NCI-H1105 treated with DMSO at 0.1 percent for 48 hours (cell line): ENCODE results near the gene IL16.
"Not testable (repeated sequence)": the region's sequence is repeated elsewhere in the genome, so short reads cannot be mapped to it uniquely, and the experiment has no call there.

Experiments
- DNase-seq: peaks from one replicate; lab custom pipeline; 2025; lab: John Stamatoyannopoulos, UW

IL16 gene

DNA sequence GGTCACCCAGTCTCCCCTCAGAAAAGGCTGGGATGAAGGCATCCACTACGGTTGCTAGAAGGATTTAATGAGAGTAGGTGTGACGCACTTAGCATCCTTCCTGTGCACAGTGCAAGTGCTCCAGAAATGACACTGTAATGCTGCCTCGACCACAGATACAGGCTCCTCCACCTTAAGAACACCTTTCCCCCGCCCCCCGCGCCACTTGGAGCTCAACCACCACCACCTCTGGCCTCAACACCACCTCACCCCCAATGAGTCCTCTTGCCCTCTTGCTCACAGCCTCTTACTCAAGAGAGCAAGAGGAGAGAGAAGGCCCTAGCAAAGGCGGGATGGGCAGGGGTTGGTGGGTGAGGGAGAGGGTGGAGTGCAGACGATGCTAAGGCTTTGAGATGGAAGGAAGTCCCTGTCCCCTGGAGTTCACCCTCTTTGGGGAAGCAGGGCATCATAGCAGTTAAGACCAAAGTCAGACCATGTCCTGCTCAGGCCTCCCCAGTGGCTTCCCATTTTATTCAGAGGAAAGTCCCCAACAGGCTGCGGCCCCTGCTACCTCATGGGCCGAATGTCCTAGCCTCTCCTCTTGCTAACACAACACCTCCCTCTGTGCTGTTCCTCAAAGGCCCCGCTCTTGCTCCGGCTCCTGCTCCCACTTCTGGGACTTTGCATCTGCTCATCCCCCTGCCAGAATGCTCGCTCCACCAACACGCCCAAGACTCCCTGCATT, 118.9 kb downstream of the IL16 start:
- no peak for DNase-seq

DNA sequence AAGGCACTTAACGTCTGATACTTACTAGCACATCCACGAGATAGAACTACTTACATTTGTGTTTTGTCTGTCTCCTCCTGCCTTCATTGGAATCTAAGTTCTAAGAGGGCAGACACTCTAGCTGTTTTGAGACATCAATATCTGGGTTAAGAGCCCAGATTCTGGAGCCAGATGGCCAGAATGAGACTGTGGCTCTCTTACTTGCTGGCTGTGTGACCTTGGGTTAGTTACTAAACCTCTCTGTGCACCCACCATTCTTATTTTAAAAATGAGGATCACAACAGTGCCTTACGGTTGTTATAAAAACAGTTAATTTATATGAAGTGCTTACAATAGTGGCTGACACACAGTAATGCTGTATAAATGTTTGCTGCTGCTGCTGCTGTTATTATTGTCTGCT, 119.6 kb downstream of the IL16 start:
- no peak for DNase-seq

DNA sequence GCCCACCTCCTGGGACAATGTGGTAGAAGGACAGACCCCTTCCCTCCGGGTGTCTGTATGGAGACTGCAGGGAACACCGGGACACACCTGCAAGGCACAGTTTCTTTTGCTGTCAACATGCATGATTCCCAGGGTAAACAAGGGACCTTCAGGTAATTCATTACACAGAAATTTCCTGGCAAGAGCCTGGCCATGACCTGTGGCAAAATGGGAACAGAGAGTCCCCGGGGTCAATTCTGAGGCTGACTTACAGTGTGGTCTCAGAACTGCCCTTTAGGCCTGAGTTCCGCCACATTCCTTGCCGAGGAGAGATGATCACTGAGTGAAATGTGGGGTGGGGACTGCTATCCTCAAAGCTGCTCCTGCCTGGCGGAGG, 121.0 kb downstream of the IL16 start:
- no peak for DNase-seq

DNA sequence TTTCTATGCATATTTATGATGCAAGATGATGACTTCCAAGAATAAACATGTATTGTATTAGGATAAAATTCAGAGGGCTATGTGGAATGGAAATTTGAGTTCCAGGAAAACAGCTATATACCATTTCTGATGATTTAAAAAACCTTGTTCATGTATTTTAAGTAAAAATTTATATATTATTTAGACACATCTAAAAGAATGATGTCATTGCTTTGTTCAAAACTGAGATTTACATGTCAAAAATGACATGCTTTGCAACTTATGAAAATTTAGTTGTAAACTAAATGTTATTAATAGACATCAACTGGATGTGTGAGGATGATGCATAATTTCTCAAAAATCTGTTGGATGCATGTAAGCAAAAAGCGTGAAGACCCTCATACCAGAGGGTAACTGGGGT, 125.0 kb downstream of the IL16 start:
- no peak for DNase-seq

DNA sequence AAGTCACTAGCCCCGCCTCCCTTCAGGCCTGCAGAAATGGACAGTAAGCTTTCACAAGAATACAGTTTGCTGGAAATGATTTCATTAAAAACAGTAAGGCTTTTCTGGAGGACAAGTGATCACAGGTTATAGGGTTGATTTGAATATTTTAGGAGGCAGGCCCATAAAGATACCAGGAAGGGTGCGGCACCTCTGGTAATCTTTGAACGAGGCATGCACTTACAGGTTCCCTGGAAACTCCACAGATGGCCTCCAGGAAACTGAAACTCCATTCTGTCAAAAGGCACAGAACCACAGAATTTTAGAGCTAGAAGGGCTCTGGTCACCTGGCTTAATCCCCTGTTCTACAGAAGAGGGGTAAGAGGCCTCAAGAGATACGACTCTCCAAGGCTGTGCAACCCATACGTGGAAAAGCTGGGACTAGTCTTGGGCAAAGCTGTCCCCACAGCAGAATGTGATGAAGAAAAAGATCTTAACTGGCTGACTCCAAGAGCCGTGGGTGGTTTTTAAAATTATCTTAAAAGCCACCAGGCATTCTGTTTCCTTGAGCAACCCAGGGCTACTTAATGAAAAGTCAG, 126.1 kb downstream of the IL16 start:
- no peak for DNase-seq

DNA sequence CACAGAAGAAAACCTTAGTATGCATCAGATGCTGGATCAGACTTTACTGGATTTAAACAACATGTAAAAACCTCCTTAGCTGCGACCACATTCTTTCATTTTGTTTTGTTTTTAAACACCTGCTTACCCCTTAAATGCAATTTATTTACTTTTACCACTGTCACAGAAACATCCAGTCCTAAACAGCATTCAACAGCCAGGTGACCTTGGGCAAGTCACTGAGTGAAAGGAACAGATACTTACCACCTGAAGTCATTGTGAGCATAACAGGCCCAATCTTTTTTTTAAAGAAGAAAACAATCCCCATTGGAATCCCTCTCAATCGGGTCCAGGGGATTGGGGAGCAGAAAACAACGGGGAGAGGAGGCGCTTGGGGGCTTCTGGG, 126.9 kb downstream of the IL16 start:
- no peak for DNase-seq

DNA sequence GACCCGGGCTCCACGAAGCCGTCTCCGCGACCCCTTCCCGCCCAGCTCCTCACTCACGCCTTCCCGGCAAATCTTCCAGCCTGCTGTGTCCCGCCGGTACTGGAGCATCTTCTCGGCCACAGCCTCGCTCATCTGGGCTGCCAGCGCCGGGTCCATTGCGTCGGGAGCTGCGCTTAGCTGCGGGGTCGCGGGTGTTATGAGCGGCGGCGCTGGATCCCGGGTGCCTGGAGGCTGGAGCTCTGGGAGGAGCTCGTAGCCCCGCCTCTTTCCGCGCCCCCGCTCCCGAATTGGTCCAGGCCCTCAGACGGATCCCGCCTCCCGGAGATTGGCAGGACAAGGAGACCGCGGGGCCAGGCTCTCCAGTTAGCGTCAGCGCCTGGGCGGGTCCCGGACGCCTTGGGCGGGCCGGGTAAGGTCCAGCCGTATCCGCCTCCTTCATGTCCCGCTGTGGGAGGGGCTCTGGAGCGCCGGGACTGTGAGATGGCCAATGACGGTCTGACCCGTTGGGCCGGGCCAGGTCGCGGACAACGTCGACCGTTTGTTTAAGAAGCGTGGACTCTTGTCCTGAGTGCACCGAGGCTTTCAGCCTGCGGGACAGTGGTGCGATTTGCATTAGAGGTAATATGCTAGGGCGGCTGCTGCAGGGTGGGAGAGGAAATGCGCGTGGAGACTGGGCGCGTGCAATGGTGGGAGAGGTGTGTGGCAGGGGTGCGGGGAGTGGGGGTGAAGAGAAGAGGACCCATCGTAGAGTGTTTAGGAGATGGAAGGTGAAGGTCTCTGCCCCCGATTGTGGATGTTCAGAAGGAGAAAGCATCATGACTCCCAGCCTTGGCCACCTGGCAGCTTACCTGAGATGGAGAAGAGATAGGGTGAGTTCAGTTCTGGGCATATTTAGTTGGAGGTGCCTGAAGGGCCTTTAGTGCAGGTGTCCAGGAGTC, 127.5 kb downstream of the IL16 start, which contains the start of gene STARD5:
Gene STARD5, minus strand, starts transcription at position 198 of the 938 bp plus-strand sequence. Its CDS starts 42 bp downstream, at position 156.
- DNase-seq: peak; percentile 89

DNA sequence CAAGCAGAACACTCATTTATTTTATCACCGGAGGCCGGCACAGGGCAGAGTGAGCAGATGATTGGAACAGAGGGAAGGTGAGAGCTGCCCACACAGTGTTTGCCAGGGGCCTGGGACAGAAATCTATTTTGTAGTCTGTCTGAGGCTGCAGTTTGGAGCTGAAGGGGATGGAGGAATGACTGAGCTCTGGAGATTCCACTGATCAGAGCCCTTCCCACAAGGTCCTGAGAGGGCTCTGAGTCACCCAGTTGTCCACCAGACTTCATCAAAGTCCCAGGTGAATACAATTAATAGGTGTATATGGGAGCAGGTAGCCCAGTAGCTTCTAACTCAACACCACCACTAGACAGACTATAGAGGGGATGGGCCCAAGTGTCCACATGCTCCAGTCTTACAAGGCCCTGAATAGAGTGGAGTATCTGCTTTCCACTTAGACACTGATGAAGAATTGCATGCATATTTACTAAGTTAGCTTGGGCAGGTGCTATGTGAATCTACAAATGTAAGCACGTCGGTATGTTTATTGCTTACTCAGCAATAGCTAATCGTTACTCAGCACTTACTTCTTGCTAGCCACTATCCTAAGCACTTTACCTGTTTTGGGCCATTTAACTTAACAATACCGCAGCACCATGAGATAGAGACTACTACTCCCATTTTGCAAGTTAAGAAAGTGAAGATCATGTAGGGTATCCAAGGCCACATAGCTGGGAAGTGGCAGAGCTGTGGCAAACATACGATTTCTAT, 130.0 kb downstream of the IL16 start:
- DNase-seq: no peak

DNA sequence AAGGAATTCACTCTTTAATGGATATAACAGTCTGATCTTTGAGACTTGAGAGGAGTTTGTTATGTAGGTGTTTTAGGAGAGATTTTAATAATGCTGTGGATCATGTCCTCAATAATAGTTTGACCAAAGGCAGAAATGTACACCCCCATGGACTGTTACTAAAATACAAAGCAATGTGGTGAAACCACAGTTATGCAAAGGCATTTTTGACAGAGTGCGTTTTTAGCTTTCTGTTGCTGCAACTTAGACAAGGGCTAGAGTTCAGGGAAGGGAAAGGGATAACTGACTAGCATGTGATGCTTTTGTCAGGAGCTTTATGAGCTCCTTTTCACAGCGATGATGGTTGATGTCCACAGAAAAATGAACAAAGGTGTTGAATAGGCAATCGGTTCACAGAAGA, 130.8 kb downstream of the IL16 start:
- DNase-seq: no peak

DNA sequence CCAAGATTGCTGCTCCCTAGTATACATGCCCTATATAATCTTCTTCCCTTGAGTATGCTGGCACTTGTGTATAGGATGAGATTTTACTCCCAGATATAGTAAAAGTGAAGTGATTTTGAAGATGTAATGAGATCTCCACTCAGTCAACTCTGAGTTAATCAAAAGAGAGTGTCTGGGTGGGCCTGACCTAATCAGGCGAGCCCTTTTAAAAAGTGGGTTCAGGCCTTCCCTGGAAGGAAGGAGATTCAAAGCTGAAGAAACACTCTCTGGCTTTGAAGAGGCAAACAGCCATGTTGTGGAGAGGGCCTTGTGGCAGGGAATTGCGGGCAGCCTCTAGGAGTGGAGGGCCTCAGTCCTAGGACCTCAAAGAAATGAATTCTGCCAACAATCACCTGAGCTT, 132.8 kb downstream of the IL16 start:
- no peak for DNase-seq

DNA sequence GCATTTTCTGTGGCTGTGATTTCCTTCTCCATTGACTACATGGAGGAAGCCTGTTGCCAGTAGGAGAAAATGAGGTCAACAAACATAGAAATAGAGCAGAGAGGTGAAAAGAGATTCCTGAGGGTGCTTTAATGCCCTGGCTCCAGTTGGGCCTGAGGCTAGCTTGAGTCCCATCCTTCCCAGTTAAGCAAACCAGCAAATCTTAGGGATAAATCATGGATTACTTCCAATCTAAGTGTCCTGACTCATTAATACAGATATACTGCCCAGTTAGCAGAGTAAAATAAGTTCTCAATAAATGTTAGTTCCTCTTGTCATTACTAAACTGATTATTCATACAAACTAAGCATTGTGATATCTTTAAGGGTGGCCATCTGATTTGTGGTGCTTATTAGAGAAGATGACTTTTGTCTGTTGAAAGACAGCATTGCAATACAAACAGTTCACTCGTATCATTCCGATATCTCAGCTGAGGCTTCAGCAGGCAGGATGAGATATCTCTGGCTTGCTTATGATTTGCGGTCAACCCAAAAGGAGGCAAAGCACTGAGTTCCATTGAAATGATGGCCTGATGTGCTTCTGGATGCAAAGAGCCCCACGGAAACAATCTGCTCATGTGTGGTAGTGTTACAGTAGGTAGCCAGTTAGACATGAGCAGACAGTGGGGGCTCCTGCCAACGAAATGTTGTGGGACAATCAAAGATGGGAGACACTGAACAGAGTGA, 133.8 kb downstream of the IL16 start:
- no peak for DNase-seq

DNA sequence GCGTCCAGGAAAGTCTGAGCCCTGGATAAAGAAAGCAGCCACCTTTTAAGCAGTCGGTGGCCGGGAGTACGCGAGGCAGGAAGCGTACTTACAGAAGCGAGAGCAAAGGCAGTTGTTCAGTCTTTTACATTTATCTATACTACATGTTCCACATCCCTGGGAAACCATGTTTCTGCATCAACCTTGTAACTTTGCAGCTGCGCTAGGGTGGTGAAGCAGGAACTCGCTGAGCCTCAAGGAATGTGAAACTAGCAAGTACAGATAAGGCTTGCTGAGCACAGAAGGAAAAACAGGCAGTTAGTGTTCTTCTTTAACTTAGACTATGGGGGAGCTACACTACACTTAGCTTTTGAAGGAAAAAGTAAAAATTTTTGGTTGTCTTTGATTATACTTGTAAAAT, 134.5 kb downstream of the IL16 start:
- not testable (repeated sequence) for DNase-seq

DNA sequence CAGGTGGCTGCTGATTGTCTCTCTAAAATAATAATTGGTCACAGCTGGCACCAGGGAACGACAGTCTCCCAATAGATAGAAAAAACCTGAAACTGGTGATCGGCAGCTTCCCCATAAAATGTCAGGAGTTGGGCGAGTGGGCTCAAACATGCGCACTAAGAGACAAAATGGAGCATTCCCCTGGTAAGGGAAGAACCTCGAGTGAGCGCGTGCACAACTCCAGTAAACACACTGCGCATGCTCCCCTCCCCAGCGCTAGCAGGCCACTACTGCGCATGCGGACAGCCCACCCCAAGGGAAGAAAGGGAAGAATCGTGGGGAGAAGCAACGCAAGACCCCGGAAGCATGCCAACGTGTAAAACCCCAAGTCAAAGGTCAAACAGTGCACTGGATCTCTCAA, 134.9 kb downstream of the IL16 start:
- DNase-seq: no peak

DNA sequence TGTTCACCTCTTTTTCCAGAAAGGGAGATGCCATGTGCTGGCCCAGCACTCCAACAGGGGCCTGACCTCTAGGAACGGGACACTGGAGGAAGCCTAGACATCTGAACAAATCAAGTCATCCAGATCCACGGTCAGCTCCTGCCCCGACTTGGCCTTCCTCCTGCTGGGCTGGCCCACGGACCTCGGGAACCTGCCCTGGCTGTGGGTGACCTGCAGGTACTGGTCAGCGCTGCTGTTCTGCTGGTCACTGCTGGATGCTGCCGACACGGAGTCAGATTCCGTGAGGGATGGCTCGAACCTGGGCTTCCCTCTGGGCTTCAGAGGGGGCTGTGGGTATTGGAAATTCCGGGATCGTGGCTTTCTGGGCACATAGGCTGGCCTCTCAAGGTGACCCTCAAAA, 135.6 kb downstream of the IL16 start:
- DNase-seq: no peak

DNA sequence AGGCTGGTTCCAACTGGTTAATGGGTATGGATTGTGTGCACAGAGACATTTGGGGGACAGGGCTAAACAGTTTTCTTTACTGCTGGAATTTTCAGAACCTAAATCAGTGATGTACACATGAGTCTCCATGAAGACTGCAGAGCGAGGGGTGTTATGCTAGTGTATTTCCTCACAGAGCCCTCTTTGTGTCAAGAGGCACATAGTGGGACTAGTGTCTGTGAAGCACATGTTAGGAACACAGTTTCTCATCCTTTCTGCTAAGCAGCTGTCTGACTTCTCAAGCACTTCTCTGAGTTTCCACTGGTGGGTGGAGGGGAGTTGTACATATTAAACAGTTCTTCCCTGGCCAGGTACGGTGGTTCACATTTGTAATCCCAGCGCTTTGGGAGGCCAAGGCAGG, 136.7 kb downstream of the IL16 start:
- no peak for DNase-seq

DNA sequence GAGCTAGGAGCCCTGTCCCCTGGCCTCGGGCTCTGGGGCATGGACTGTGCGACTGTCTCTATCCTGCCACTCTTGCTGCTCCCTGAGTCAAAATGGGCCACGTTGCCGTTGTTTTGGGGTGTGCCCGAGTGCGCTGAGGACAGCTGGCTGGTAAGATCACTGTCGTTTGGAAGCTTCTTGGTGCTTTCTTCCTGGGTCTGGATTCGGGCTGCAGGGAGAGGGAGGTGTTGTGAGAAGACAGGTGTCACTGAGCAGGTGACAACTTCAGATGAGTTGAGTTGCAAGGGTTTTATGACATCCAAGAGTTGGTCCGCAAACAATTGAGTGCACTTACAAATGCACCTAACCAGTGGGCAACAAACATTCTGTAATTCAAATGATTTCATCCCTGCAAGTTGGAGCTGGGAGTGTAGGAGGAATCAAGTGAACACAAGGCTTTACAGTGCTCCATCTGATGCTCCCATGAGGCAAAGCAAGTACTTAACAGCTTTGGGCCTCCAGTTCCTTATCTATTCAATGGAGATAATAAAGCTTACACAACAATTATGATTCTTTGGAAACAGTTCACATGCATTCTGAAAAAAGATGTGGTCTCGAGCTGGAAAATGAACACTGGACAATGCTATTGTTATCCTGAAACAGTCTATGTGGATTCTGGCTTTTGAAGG, 138.2 kb downstream of the IL16 start:
- DNase-seq: no peak

DNA sequence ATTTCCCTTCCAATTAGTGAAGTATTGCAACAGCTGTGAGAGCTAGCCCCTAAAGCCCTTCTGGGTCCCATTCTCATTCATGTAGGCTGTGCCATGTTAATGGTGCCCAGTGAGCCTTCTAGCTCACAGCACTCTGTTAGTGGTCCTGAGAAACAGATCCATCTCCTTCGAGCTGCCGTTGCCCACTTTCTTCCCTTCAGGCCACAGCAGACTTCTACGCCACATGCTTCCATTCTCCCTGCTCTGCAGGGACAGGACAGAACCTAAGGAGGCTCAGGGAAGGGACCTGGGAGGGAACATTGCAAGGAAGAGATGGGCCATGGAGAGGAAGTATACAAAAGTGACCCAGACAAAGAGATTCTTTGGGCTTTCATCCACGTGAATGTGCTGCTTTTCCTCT, 139.0 kb downstream of the IL16 start:
- DNase-seq: no peak

DNA sequence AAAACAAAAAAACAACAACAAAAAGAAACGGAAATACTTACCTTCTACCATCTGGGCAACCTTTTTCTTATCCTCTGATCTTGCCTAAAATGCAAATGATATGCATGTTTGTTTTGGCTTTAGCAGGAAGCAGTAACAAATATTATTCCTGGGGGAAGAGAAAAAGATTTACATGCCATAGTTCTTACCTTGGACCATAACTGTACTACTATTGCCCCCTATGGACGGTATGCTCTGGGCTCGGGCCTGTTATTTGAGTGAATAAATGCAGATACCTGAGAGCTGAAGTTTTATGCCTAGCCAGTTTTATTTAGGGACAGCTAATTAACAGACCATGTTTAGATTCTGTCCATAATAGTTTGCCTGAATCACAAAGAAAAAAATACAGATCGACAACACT, 139.9 kb downstream of the IL16 start:
- DNase-seq: no peak

DNA sequence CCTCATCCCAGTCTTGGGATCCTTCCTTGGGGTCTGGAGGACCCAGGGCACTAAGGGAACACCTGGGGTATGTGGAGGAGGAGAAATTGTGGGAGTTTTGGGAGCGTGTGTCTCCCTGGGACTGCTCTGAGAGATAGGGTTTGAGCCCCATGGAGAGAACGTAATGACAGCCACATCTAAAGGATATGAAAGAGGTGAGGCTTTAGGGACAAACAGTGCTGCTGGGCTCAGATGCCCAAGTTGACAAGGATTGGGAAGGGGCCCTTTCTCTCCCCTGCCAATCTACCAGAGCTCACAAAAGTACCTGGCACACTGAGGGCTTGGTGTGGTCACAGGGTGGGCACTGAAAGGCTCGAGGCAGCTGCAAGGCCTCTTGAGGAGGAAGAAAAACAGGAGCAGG, 140.6 kb downstream of the IL16 start:
- no peak for DNase-seq

DNA sequence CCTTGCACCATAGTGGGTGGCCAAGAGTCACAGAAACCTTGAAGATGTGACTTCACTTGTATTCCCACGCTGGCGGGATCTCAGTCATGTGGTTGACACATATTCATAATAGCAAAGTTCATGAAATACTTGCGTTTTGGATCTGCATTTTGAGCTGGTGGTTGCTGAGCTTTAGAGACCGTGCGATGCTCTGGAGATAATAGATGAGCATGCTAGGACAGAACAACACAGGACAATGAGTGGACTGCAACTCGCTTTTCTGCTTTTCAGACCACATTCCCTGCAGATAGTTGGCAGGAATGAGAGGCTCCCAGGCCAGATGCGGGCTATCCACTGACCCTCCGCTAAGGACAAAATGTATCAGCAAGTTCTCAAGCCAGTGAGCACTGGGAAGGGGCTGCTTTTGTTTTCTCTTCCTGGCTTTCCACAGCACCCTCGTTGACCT, 141.1 kb downstream of the IL16 start:
- DNase-seq: no peak
